GM21737 (cell line): Measurements from ENCODE around the gene ACOX3.
"Not testable (repeated sequence)": the region's sequence is repeated elsewhere in the genome, so short reads cannot be mapped to it uniquely, and the experiment has no call there.

Experiments
- ATAC-seq: cut with Tn5 transposase; IDR thresholded peaks from one replicate; pipeline ENCODE4 v1.9.1; 2021; ENCODE audit warnings: mild to moderate bottlenecking, moderate library complexity; ENCODE audit not compliant: unreplicated experiment

ACOX3 gene

DNA sequence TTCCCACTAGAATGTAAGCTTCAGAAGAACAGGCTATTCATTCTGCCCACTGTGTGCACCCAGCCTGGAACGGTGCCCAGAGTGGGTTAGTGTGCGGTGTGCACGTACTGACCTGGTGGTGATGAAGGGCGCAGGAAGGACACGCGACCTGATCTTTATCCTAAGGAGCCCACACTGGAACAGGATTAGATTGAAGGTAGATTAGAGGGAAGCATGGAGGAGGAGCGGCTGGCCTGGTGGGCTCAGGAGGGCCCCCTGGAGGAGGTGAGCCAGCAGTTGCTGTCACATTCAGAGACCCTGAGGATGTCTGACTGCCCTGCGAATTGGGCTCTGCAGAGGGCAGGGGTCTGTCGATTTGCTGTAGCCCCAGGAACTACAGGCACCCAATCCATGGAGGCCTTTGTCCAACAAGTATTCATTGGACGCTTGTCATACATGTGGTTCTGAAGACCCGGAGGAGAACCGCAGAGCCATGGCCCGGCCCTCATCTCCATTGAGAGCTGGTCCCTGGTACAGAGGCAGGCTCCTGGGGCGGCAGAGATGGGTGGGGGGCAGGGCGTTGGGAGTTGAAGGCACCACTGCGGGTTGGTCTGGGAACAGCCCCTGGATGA, 97.8 kb downstream of the ACOX3 start:
- ATAC-seq: no peak

DNA sequence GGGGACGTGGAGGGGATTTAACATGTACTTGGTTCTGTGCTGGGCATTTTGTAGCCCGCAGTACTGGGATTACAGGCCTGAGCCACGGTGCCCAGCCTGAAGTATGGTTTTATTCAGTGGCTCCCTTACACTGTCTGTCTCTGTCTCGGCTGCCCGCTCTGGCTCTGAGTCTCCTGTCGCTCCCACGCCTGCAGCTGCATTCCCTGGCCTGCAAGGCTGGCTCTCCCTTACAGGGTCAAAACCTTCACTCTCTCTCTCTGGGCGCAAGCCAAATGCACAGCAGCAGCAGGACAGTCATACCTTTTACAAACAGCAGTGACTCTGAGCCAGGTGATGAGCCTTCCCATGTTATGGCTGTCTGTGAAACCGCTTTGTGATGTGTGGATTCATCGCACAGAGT, 98.8 kb downstream of the ACOX3 start:
- no peak for ATAC-seq

GRCh38 chr4:8341281-8341680, 99.2 kb downstream of the ACOX3 start:
- ATAC-seq: not testable (repeated sequence)

DNA sequence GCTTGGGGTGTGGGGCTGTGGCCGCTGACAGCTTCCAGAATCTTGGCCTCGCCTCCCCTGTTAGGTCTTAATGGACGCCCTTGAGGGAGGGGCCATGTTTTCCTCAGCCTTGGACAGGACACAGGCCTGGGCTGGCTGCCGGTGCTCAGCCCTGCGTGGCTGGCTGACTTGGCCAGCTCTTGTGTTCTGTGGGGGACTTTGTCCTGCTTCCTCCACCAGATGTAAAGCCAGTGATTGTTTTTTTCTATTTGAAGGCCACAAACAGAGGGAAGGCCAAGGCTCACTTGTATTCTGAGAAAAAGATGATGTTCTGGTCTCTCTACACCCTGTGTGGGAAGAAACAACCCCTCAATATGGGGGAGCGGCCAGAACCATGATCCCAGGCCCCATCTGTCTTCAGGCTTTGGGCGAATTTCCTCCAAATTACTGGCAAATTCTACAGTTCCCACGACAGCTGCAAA, 99.7 kb downstream of the ACOX3 start:
- ATAC-seq: no peak

- no peak for ATAC-seq
These were observed 102.1 kb downstream of the ACOX3 start for GRCh38 chr4:8338351-8338961.

GRCh38 chr4:8336412-8337075, 104.0 kb downstream of the ACOX3 start:
- ATAC-seq: no peak

DNA sequence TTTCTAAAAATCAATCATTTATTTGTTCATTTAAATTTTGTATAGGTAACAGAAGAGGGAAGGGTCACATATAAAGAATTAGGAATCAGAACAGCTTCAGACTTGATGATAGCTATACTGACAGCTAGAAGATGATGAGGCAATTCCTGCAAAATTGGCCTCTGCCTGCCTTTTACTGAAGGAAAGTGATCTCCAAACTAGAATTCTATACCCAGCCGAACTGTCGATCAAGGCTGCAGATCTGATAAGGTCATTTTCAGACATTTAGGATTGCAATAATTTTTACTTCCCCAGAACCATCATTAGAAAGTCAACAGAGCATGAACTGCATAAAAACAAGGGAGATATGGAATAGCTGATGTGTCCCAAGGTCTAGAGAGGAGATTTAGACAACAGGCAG, 104.7 kb downstream of the ACOX3 start:
- no peak for ATAC-seq

DNA sequence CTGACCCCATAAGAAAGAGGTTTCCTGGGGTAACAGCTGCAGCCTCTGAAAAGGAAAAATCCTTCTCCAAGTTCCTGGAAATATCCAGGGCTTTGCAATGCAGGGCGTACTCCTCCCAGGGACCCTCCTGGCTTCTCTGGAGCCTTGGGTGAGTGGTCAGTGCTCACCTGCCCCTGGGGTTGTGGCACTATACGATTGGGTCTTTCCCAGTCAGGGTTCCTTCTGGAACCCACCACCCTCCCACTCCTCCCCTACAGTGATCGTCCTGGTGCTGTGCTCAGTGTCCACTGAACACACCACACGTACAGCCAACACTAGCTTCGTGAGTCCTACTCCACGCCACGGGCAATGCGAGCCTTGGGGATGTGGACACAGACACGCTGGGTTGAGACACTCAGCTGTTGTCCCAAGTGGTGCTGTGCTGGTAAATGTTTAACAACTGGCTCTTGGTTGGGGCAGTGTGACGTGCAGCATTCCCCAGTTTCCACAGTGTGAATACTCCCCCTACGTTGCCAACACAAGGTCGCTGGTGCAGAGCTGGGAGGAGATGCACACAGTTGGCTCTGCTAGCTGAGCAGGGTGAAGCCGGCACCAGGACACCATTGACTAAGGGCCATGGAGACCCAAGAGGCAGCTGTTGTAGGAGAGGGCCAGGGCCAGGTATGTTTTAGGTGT, 105.6 kb downstream of the ACOX3 start:
- no peak for ATAC-seq

- no peak for ATAC-seq
These were observed 106.6 kb downstream of the ACOX3 start for GRCh38 chr4:8333726-8334460.

DNA sequence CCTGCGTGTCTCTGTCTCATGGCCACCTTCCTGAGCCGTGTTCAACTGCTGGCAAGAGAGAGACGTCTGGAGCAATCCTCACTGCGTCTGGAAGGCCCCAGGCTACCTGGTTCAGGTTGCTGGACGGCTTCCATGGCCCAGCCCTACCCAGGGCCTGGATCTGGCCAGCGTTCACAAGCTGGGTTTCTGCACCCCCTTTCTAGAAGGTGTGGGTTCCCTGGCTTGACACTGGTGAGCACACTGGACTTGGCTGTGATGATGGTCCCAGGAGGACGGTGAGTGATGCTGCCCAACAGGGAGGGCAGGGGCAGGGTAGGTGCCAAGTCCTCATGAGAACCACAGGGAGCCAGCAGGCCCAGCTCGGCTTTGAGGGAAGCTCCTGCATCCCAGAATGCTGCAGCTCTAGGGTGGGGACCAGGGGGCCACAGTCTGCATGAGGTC, 107.6 kb downstream of the ACOX3 start:
- ATAC-seq: no peak

DNA sequence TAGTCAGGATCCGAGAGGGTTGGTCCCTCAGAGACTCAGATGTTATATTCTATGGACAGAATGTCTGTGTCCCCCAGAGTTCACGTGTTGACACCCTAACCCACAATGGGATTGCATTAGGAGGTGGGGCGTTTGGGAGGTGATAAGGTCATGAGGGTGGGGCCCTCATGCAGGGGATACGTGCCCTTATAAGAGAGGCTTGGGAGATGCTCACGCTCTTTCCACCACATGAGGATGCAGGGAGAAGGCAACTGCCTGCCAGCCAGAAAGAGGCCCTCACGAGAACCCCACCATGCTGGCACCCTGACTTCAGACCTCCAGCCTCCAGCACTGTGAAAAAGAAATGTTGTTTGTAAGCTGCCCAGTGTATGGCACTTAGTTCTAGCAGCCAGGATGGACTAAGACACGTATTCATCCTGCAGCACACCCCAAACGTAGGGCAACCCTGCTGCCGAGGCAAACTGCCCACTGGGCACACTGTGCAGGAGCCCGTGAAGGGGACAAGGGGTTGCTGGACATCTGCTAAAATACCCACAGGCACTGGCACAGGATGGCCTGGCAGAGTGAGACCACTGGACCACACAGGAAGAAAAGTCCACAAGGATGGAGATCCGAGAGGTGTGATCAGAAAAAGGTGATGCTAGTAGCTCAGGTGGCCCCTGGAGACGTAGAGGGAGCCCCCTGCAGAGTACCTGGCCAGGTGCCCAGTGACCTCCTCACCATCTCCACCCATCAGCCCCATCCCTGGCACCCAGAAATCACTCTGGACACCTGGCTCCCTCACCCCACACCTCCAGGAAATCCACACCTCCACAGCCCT, 108.3 kb downstream of the ACOX3 start:
- ATAC-seq: no peak

GRCh38 chr4:8331575-8331955, 109.0 kb downstream of the ACOX3 start:
- no peak for ATAC-seq

DNA sequence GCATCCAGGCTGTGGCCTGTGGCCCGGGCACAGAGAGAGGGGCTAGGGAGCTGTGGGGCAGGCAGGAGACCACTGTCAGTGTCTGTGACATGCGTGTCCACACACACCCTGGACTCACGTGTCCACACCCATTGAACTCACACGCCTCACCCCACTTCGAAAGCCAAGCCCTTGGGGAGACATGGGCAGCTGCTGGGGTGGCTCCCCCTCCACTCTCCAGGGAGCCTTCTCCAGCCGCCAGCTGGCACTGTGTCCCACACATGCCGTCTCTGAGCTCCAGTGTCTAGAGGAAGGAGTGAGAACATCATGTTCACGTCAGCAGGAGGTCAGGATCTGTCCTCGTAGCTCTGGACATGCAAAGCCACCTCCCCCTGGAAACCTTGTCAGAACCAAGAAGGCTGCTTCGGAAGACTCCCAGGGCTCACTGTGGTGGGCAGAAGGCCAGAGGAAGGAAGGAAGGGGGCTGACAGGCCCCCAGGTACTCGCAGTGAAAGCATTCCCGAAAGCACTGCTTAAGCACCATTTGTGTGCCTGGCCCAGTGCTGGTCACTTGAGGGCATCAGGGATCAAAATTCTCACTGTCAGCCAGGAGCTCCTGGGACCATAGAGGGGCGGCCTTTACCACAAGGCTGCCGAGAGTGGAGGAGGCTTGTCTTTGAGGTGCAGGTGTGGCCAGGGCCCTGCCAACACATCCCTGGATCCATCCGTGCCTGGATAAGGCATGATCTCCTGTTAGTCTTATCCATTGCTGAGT, 109.5 kb downstream of the ACOX3 start:
- ATAC-seq: no peak

GRCh38 chr4:8329859-8330761, 110.4 kb downstream of the ACOX3 start:
- no peak for ATAC-seq

DNA sequence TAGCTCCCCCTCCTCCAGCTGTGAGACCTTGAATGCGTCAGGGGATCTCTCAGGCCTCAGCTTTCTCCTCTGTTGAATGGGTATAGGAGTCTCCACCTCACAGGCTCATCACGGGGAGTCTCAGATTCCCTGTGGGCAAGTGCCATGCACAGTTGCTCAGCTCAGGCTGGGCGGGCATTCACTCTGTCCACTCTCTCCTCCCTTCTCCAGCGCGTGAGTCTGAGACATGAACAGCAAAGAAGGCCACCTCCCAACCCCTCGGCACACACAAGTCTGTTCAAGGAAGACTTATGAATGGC, 111.0 kb downstream of the ACOX3 start:
- ATAC-seq: no peak

GRCh38 chr4:8328866-8329559, 111.5 kb downstream of the ACOX3 start:
- ATAC-seq: no peak

- ATAC-seq: no peak
These were observed 112.1 kb downstream of the ACOX3 start for GRCh38 chr4:8328456-8328855.

DNA sequence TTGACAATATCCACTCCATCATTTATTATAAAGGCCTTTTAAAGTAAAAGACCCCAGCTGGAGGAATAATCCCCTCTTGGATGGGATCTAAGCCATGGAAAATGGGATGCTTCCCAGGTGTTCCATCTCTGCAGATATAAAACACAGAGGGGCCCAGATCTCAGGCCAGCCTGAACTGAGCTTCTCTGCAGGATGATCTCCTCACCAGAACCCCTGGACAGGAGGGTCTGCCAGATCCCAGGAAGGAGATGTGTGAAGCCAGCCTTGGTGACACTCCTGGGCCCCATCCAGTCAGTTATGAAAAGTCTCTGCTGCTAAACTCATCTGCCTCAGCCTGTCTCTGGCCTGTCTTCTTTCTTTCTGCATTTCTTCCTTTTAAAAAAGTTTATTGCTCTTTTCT, 114.3 kb downstream of the ACOX3 start:
- ATAC-seq: no peak
